ENCODE data around the gene FHIT. TPM values are rescaled to one million over a fixed set of nuclear protein-coding genes. Genes with fewer than 3 reads are reported as not detected.
"Not testable (repeated sequence)": the region's sequence is repeated elsewhere in the genome, so short reads cannot be mapped to it uniquely, and the experiment has no call there.

The FHIT gene
- total RNA-seq, 1 donor: 16.9 TPM

DNA sequence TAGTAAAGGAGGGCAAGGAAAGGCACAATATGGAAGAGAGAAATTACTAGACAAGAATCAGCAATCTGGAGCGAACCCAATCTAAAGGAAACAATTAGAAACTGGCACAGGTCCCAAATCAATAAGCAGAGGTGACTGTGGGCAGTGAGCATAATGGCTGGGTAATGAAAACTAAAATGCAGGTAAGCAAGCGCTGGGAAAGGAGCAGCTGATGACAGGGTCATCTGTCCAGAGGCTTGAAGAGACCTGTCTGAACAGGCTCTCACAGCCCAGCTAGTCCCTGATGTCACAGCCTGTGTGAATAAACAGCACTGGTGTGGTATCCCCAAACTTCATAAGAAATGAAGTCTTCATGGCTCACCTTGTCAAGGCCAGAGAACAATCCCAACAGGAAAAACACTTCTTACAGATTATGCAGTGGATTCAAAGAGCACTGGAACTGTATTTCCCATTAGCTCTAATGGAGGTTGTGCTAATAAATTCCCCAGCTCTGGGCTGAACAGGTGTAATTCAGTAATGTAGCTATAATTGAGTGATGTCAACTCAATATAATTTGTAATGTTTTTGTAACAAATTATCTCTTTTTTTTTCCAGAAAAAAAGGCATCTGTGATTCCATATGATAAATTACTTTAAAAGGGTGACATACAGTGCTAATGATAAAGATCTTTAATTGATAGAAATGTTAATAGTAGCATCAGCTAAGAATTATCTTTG lies 197.3 kb downstream of the FHIT start:
- Histone ChIP-seq H3K4me3 (ENCODE audit: low read length) (no peak overlapping the region), H3K9me3 (ENCODE audit: low read depth, low read length) (no peaks in the 10 kb centered on the region), H3K27me3 (ENCODE audit: insufficient read depth, low read length) (no peaks in the 10 kb centered on the region), H3K4me1 (ENCODE audit: insufficient read depth, low read length) (no peaks in the 10 kb centered on the region)

DNA sequence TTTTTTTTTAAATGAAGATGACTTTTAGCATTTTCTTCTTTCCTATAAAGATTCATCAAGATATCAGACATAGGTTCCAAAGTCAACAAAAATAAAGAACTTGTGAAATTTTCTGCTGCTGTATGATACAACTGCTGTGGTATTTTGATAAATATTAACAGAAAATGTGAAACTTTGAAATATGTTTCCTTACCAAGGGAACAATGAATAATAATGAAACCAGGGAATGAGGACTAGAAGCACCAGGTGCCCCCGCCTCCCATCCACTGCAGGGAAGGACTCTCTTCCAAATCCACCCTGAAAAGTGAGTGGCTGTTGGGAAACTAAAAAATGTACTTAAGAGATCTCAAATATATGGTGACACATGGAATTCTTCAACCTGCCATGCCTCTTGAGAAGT lies 198.4 kb downstream of the FHIT start:
- H3K4me1 ChIP-seq (ENCODE audit: insufficient read depth, low read length): no peaks in the 10 kb centered on the region
- H3K27me3 ChIP-seq (ENCODE audit: insufficient read depth, low read length): no peaks in the 10 kb centered on the region
- H3K9me3 ChIP-seq (ENCODE audit: low read depth, low read length): no peaks in the 10 kb centered on the region

DNA sequence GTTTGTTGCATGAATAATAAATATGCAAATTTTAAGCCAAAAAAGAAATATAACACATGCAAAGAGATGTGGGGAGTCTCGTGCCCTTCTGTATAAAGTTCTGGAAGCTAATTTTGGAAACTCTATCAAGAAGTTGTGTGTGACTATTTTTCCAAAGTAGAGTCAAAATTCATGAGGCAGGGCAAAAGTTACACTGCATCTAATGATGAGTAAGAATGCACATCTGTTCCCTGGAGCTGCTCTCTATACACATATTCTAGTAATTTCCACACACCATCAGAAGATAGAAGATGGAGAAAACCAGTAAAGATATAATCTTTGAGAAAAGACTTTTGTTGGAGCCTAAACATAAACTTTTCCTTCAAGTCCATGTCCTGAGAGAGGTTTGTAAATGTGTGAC lies 199.6 kb downstream of the FHIT start:
- H3K4me1 ChIP-seq (ENCODE audit: insufficient read depth, low read length): no peaks in the 10 kb centered on the region
- no peaks in the 10 kb centered on the region for H3K9me3 ChIP-seq (ENCODE audit: low read depth, low read length)
- no peak overlapping the region for H3K4me3 ChIP-seq (ENCODE audit: low read length)
- H3K27me3 ChIP-seq (ENCODE audit: insufficient read depth, low read length): no peaks in the 10 kb centered on the region

More for the DNA sequence above, 198.4 kb downstream of the FHIT start:
- no peak overlapping the region for H3K4me3 ChIP-seq (ENCODE audit: low read length)

DNA sequence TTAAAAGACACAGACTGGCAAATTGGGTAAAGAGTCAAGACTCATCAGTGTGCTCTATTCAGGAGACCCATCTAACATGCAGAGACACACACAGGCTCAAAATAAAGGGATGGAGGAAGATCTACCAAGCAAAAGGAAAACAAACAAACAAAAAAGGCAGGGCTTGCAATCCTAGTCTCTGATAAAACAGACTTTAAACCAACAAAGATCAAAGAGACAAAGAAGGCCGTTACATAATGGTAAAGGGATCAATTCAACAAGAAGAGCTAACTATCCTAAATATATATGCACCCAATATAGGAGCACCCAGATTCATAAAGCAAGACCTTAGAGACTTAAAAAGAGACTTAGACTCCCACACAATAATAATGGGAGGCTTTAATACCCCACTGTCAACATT lies 206.1 kb downstream of the FHIT start:
- not testable (repeated sequence) for H3K4me3 ChIP-seq (ENCODE audit: low read length); H3K4me1 ChIP-seq (ENCODE audit: insufficient read depth, low read length); H3K27me3 ChIP-seq (ENCODE audit: insufficient read depth, low read length); H3K9me3 ChIP-seq (ENCODE audit: low read depth, low read length)

DNA sequence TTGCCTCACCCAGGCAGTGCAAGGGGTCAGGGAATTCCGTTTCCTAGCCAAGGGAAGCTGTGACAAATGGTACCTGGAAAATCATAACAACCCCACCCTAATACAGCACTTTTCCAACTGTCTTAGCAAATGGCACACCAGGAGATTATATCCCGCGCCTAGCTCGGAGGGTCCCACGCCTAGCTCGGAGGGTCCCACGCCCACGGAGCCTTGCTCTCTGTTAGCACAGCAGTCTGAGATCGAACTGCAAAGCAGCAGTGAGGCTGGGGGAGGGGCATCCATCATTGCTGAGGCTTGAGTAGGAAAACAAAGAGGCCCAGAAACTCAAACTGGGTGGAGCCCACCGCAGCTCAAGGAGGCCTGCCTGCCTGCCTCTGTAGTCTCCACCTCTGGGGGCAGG lies 208.1 kb downstream of the FHIT start:
- H3K4me3 ChIP-seq (ENCODE audit: low read length): no peak overlapping the region
- no peaks in the 10 kb centered on the region for H3K27me3 ChIP-seq (ENCODE audit: insufficient read depth, low read length)
- H3K4me1 ChIP-seq (ENCODE audit: insufficient read depth, low read length): no peaks in the 10 kb centered on the region
- no peaks in the 10 kb centered on the region for H3K9me3 ChIP-seq (ENCODE audit: low read depth, low read length)

DNA sequence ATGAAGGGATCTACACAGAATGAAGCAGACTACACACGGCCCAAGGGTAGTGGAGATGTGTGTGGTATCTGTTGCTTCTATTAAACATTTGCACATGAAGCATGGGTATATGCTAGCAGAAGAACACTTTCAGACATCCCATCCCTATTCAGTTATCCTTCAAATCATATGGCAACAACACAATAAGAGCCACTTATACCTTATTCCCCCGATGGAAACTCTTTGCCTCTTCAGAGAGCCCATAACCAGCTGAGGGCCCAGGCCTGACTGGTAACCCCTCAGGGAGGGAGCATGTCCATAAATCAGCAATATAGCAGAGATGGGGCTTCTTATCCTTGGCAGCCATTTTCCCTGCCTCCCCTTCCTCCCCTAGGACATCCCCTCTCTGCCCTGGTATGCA lies 210.6 kb downstream of the FHIT start:
- Histone ChIP-seq H3K4me3 (ENCODE audit: low read length) (no peak overlapping the region), H3K4me1 (ENCODE audit: insufficient read depth, low read length) (no peaks in the 10 kb centered on the region), H3K27me3 (ENCODE audit: insufficient read depth, low read length) (no peaks in the 10 kb centered on the region), H3K9me3 (ENCODE audit: low read depth, low read length) (no peaks in the 10 kb centered on the region)

DNA sequence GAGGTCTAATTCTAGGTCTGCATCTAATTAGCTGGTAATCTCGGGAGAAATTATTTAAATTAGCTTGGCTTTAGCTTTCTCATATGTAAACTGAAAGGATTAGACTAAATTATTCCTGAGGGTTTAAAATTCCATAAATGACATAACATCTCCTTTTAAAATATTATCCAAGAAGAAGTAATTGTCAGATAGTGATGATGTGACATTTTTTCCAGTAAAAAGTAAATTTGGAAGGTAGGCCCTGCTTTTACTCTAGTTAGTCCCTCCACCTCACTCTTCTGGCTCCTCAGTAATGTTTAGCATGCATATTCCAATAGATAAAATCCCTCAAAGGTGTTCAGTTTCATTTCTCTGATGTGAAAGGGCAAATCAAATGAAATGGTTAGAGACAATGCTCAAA lies 215.7 kb downstream of the FHIT start:
- Histone ChIP-seq H3K4me1 (ENCODE audit: insufficient read depth, low read length) (no peaks in the 10 kb centered on the region), H3K4me3 (ENCODE audit: low read length) (no peak overlapping the region), H3K9me3 (ENCODE audit: low read depth, low read length) (no peaks in the 10 kb centered on the region), H3K27me3 (ENCODE audit: insufficient read depth, low read length) (no peaks in the 10 kb centered on the region)

DNA sequence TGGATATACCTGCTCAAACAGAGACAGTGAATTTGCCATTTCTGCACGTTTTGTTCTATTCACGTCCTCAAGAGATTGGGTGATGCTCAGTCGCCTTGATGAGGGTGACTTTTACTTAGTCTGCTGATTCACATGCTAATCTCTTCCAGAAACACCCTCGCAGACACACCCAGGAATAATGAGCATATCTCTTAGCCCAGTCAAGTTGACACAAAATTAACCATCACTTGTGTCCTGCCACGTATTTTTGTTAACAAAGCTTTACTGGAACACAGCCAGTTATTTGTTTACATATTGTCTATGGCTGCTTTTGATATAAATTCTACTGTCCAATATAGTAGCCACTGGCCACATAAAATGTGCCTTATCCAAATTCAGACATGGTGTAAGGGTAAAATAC lies 218.3 kb downstream of the FHIT start:
- Histone ChIP-seq H3K4me1 (ENCODE audit: insufficient read depth, low read length) (no peaks in the 10 kb centered on the region), H3K27me3 (ENCODE audit: insufficient read depth, low read length) (no peaks in the 10 kb centered on the region), H3K9me3 (ENCODE audit: low read depth, low read length) (no peaks in the 10 kb centered on the region), H3K4me3 (ENCODE audit: low read length) (no peak overlapping the region)

DNA sequence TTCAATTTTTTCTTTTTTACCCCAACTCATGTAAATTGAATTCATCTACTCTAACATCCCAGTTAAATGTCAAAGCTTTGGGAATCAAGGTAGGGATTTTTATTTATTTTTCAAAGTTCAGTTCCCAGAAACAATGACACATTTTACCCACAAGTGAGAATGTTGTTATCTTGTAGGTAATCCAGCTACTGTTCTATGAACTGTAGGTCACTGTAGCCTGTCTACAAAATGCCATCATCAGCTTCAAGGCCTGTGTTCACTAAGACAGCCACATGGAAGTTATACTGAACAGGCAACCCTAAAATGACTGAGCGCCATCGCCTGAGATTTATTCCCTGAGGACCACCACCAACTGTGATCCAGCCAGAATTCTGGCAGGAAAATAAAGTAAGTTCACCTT lies 219.7 kb downstream of the FHIT start:
- no peaks in the 10 kb centered on the region for H3K9me3 ChIP-seq (ENCODE audit: low read depth, low read length)
- H3K4me3 ChIP-seq (ENCODE audit: low read length): no peak overlapping the region
- H3K27me3 ChIP-seq (ENCODE audit: insufficient read depth, low read length): no peaks in the 10 kb centered on the region
- no peaks in the 10 kb centered on the region for H3K4me1 ChIP-seq (ENCODE audit: insufficient read depth, low read length)

DNA sequence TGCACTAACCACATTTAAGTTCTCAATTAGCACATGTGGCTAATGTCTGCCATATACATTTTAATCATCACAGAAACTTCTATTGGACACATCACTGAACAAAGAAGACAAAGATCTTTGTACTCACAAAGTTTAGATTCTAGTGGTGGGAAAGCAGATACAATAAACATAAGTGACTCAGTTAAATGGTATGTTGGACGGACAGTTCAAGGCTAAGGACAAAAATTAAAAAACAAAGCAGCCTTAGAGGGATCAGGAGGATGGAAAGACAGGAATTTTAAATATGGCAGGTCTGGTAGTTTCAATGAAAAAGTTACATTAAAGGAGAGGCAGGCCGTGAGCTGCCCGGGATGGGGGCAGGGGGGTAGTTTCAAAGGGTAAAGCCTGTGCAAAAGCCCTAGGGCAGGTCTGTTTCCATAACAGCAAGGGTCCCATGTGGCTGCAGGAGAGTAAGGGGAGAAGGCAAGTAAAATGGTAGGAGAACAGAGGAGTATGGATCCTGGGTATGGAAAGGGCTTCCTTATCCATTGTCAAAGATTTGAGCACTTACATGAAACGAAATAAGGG lies 220.7 kb downstream of the FHIT start:
- H3K4me3 ChIP-seq (ENCODE audit: low read length): no peak overlapping the region
- no peaks in the 10 kb centered on the region for H3K4me1 ChIP-seq (ENCODE audit: insufficient read depth, low read length)
- no peaks in the 10 kb centered on the region for H3K9me3 ChIP-seq (ENCODE audit: low read depth, low read length)
- H3K27me3 ChIP-seq (ENCODE audit: insufficient read depth, low read length): no peaks in the 10 kb centered on the region

DNA sequence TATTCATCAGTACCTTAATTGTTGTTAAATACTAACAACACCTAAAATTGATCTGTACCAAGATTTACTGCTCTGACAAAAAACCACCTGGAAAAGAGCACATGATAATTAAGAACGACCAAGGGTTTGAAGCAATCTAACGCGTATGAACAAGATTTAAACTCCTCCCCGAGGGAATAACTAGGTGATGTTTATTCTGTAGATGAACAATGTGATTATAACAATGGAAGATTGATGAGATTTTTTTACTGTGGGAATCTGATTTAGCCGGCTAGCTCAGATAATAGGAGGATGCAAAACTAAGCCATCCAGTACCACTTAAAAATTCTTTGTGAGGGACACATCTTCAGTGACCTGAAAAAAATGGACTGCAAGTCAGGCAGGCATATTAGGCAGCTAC lies 222.1 kb downstream of the FHIT start:
- H3K4me1 ChIP-seq (ENCODE audit: insufficient read depth, low read length): no peaks in the 10 kb centered on the region
- H3K9me3 ChIP-seq (ENCODE audit: low read depth, low read length): no peaks in the 10 kb centered on the region
- no peak overlapping the region for H3K4me3 ChIP-seq (ENCODE audit: low read length)
- H3K27me3 ChIP-seq (ENCODE audit: insufficient read depth, low read length): no peaks in the 10 kb centered on the region

DNA sequence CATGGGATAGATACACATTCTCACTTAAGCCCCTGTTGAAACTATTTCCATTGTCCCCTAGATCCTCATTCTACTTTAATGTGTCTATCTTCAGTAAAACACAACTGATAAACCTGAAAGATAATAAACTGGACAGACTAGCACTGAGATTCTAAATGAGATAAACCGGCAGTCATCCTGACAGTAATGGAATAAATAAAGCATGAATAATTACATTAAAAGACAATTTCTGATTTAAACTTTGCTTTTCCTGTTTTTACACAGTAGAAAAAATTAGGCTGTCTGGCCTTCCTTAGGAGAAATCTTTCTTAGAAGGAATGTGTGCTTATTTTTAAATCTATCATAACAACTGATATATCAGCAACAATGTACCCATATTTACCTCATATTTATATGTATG lies 232.4 kb downstream of the FHIT start:
- Histone ChIP-seq H3K4me3 (ENCODE audit: low read length) (no peak overlapping the region), H3K4me1 (ENCODE audit: insufficient read depth, low read length) (peaks cover 9% of the 10 kb centered on the region), H3K9me3 (ENCODE audit: low read depth, low read length) (no peaks in the 10 kb centered on the region), H3K27me3 (ENCODE audit: insufficient read depth, low read length) (no peaks in the 10 kb centered on the region)

DNA sequence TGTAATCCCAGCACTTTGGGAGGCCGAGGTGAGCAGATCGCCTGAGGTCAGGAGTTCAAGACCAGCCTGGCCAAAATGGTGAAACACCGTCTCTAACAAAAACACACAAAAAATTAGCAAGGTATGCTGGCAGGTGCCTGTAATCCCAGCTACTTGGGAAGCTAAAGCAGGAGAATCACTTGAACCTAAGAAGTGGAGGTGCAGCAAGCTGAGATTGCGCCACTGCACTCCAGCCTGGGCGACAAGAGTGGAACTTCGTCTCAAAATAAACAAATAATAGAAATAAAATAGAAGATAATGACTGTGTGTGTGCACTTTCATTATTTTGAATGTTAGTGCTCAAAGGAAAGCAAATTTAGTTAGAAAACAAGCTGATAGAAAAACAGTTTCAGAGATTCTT lies 234.2 kb downstream of the FHIT start:
- not testable (repeated sequence) for H3K4me1 ChIP-seq (ENCODE audit: insufficient read depth, low read length); H3K27me3 ChIP-seq (ENCODE audit: insufficient read depth, low read length); H3K4me3 ChIP-seq (ENCODE audit: low read length); H3K9me3 ChIP-seq (ENCODE audit: low read depth, low read length)

DNA sequence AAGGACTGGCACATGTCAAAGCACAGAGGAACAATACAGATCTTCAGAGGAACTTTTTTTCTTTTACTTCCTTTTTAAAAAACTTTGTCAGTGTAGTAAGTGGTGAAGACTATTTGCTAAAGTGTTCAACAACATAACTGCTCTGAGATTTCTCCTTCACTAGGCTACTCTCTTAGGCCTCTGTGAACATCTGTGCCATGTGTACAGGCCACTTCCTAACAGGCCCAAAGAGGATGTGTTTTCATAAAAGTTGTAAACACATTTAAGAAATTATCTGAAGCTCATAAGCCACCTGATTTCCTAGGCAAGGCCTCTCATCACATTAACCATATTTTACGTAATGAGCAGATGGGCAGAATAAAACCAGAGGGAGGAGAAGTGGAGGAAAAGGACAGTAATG lies 235.4 kb downstream of the FHIT start:
- Histone ChIP-seq H3K9me3 (ENCODE audit: low read depth, low read length) (no peaks in the 10 kb centered on the region), H3K4me1 (ENCODE audit: insufficient read depth, low read length) (peaks cover 9% of the 10 kb centered on the region), H3K4me3 (ENCODE audit: low read length) (no peak overlapping the region), H3K27me3 (ENCODE audit: insufficient read depth, low read length) (no peaks in the 10 kb centered on the region)

DNA sequence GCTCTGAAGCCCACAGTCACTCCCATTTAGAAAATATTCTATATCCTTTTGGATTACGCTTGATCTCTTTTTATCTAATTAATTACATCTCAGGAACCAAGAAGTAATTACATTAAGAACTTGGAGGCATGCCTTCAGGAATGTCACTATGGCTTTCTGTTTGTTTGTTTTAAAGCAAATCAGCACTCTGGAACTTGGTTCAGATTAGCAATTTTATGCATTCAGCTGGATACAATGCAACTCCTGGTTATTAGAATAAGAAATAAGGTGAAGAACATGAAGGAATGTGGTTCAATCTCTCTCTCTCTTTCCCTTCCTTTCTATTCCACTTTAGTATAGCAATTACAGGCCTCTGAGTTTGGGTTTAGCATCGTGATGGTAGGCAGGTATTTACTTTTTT lies 235.8 kb downstream of the FHIT start:
- peaks cover 9% of the 10 kb centered on the region for H3K4me1 ChIP-seq (ENCODE audit: insufficient read depth, low read length)
- H3K4me3 ChIP-seq (ENCODE audit: low read length): no peak overlapping the region
- no peaks in the 10 kb centered on the region for H3K27me3 ChIP-seq (ENCODE audit: insufficient read depth, low read length)
- H3K9me3 ChIP-seq (ENCODE audit: low read depth, low read length): no peaks in the 10 kb centered on the region

DNA sequence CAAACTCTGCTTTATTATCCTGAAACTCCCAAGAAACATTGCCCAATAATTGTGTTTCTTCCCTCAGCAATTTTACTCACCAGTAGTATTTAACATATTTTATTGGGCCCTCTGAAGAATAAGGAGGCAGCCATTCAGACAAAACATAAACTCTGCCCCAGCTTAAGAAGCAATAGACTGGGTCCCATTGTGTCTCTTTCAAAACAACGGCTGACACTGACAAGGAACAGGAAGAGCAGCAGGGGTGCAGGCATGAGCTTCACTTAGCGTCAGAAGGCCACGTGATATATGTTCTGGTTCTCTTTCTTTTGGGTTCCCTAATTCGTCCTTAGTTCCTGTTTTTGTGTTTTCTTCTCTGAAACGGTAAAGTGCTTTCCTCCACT lies 242.3 kb downstream of the FHIT start:
- H3K27me3 ChIP-seq (ENCODE audit: insufficient read depth, low read length): no peaks in the 10 kb centered on the region
- peaks cover 15% of the 10 kb centered on the region for H3K4me1 ChIP-seq (ENCODE audit: insufficient read depth, low read length)
- H3K4me3 ChIP-seq (ENCODE audit: low read length): no peak overlapping the region
- no peaks in the 10 kb centered on the region for H3K9me3 ChIP-seq (ENCODE audit: low read depth, low read length)

Measured in mononuclear cell (primary cell).